HCT116 (cell line): Measurements from ENCODE around the gene PPHLN1.

ENCODE experiments used
- CEBPB ChIP-seq: IDR thresholded peaks from 2 replicates; pipeline ENCODE4 v1.6.1; 2012; ENCODE audit warnings: low read depth
- EGR1 ChIP-seq: IDR thresholded peaks from 2 replicates; pipeline ENCODE4 v1.6.1; 2012; ENCODE audit warnings: low read depth
- EZH2 ChIP-seq: fragments of 200-600 bp; sonication (generic); IDR thresholded peaks from 2 replicates; pipeline ENCODE4 v1.6.1; 2017; ENCODE audit warnings: antibody characterized with exemption, mixed run types
- POLR2A ChIP-seq: IDR thresholded peaks from 2 replicates; pipeline ENCODE4 v1.7.0; 2011; ENCODE audit warnings: borderline replicate concordance; ENCODE audit not compliant: insufficient read depth, insufficient read length; ENCODE audit errors: extremely low read depth
- RAD21 ChIP-seq: IDR thresholded peaks from 2 replicates; pipeline ENCODE4 v1.6.1; 2012; ENCODE audit warnings: low read depth, mild to moderate bottlenecking
- SP1 ChIP-seq: IDR thresholded peaks from 2 replicates; pipeline ENCODE4 v1.6.1; 2012; ENCODE audit warnings: low read depth
- TCF7L2 ChIP-seq: IDR thresholded peaks from 2 replicates; pipeline ENCODE4 v1.7.0; 2011; ENCODE audit warnings: borderline replicate concordance, inconsistent platforms; ENCODE audit not compliant: insufficient read depth, insufficient read length; ENCODE audit errors: extremely low read depth
- YY1 ChIP-seq: IDR thresholded peaks from 2 replicates; pipeline ENCODE4 v1.6.1; 2011; ENCODE audit warnings: low read length, low read depth, moderate library complexity, mild to moderate bottlenecking; ENCODE audit not compliant: insufficient replicate concordance; ENCODE audit errors: extremely low read depth
- ZNF274 ChIP-seq: fragments of 200-500 bp; sonication (Bioruptor generic); IDR thresholded peaks from 2 replicates; pipeline ENCODE4 v1.6.1; 2014; ENCODE audit warnings: mild to moderate bottlenecking, low read depth, low read length, inconsistent platforms
- TF ChIP-seq, protein P1 (sequence below): IDR thresholded peaks from 2 replicates; pipeline ENCODE4 v1.6.1; 2012; ENCODE audit warnings: low read depth
- TF ChIP-seq, protein P2 (sequence below), 3 experiments: fragments of 200-600 bp in 1 of 3; sonication (generic) in 1 of 3; IDR thresholded peaks in 2 of 3; conservative IDR thresholded peaks in 1 of 3; 2 replicates each; pipeline ENCODE4 v1.5.1; 2012 to 2017; ENCODE audit warnings: low read depth in 2 of 3, low read length in 2 of 3, antibody characterized with exemption in 1 of 3, borderline replicate concordance in 1 of 3, control low read depth in 1 of 3, mild to moderate bottlenecking in 1 of 3, mixed read lengths in 1 of 3, mixed run types in 1 of 3, moderate library complexity in 1 of 3; ENCODE audit not compliant: insufficient read depth in 1 of 3
- TF ChIP-seq, protein P3 (sequence below): IDR thresholded peaks from 2 replicates; pipeline ENCODE4 v1.6.1; 2012

- TF ChIP-seq TCF7L2 (no peak), EZH2 (no peak), RAD21 (no peak), ZNF274 (no peak), SP1 (no peak), POLR2A (no peak), CEBPB (no peak), EGR1 (no peak), YY1 (no peak)
- TF ChIP-seq, protein P1, sequence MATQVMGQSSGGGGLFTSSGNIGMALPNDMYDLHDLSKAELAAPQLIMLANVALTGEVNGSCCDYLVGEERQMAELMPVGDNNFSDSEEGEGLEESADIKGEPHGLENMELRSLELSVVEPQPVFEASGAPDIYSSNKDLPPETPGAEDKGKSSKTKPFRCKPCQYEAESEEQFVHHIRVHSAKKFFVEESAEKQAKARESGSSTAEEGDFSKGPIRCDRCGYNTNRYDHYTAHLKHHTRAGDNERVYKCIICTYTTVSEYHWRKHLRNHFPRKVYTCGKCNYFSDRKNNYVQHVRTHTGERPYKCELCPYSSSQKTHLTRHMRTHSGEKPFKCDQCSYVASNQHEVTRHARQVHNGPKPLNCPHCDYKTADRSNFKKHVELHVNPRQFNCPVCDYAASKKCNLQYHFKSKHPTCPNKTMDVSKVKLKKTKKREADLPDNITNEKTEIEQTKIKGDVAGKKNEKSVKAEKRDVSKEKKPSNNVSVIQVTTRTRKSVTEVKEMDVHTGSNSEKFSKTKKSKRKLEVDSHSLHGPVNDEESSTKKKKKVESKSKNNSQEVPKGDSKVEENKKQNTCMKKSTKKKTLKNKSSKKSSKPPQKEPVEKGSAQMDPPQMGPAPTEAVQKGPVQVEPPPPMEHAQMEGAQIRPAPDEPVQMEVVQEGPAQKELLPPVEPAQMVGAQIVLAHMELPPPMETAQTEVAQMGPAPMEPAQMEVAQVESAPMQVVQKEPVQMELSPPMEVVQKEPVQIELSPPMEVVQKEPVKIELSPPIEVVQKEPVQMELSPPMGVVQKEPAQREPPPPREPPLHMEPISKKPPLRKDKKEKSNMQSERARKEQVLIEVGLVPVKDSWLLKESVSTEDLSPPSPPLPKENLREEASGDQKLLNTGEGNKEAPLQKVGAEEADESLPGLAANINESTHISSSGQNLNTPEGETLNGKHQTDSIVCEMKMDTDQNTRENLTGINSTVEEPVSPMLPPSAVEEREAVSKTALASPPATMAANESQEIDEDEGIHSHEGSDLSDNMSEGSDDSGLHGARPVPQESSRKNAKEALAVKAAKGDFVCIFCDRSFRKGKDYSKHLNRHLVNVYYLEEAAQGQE = no peak
- TF ChIP-seq, protein P2, sequence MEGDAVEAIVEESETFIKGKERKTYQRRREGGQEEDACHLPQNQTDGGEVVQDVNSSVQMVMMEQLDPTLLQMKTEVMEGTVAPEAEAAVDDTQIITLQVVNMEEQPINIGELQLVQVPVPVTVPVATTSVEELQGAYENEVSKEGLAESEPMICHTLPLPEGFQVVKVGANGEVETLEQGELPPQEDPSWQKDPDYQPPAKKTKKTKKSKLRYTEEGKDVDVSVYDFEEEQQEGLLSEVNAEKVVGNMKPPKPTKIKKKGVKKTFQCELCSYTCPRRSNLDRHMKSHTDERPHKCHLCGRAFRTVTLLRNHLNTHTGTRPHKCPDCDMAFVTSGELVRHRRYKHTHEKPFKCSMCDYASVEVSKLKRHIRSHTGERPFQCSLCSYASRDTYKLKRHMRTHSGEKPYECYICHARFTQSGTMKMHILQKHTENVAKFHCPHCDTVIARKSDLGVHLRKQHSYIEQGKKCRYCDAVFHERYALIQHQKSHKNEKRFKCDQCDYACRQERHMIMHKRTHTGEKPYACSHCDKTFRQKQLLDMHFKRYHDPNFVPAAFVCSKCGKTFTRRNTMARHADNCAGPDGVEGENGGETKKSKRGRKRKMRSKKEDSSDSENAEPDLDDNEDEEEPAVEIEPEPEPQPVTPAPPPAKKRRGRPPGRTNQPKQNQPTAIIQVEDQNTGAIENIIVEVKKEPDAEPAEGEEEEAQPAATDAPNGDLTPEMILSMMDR (IDR thresholded peaks at IDR 0.05 in 2 of 3, conservative IDR thresholded peaks at IDR 0.05 in 1 of 3; ENCODE audit: borderline replicate concordance in 1 of 3, insufficient read depth in 1 of 3, low read depth in 2 of 3, low read length in 2 of 3) = no peak
- TF ChIP-seq, protein P3, sequence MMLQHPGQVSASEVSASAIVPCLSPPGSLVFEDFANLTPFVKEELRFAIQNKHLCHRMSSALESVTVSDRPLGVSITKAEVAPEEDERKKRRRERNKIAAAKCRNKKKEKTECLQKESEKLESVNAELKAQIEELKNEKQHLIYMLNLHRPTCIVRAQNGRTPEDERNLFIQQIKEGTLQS = no peak
Measured at GRCh38 chr12:42356344-42356743, 30.4 kb downstream of the PPHLN1 start.
